Spinal cord (tissue), 10 donors: ENCODE measurements around the gene IP6K1. TPM values are rescaled to one million over a fixed set of nuclear protein-coding genes. Genes with fewer than 3 reads are reported as not detected.
A peak's percentile ranks its signal among the peaks of the same experiment; 100 is the strongest.
"Not testable (repeated sequence)": the region's sequence is repeated elsewhere in the genome, so short reads cannot be mapped to it uniquely, and the experiment has no call there.

ENCODE experiments used
- DNase-seq, 6 donors: peaks; one replicate each; pipeline versions ENCODE4 v3.0.0 to v3.0.0-alpha.2; 2013 to 2015; ENCODE audit warnings: low spot score in 6 of 6, low read depth in 4 of 6
- H3K27ac ChIP-seq: one replicate; pipeline ENCODE4 v1.5.1; 2013; ENCODE audit warnings: low read depth, low read length, control low read depth
- H3K27me3 ChIP-seq: one replicate; pipeline ENCODE4 v1.6.1; 2013; ENCODE audit warnings: low read length; ENCODE audit not compliant: control insufficient read depth, insufficient read depth
- H3K36me3 ChIP-seq: one replicate; pipeline ENCODE4 v1.6.1; 2013; ENCODE audit warnings: low read length; ENCODE audit not compliant: control insufficient read depth, insufficient read depth
- H3K4me1 ChIP-seq: one replicate; pipeline ENCODE4 v1.6.1; 2013; ENCODE audit warnings: low read length; ENCODE audit not compliant: control insufficient read depth, insufficient read depth
- H3K4me3 ChIP-seq: one replicate; pipeline ENCODE4 v1.5.1; 2013; ENCODE audit warnings: low read depth, low read length, control low read depth
- H3K9me3 ChIP-seq: one replicate; pipeline ENCODE4 v1.6.1; 2013; ENCODE audit warnings: low read length; ENCODE audit not compliant: control insufficient read depth, insufficient read depth
- WGBS: methylation state at CpG from one replicate; pipeline ENCODE4 v1.1.5; 2013; ENCODE audit warnings: missing lambda C conversion rate; ENCODE audit not compliant: insufficient coverage; 5-methylcytosine and 5-hydroxymethylcytosine counted together
- long read RNA-seq, 4 donors: transcript quantifications; one replicate each; lab custom pipeline, GENCODE V29; 2026
- polyA plus RNA-seq, 2 donors: library from polyadenylated mRNA; unstranded; fragments of 120-200 nt; gene quantifications; one replicate each; pipeline ENCODE4 v1.2.1, GENCODE V29; 2013; ENCODE audit not compliant: insufficient read length in 2 of 2
- total RNA-seq, 2 donors: library from RNA; depleted of rRNA in 1 of 2; stranded (reverse); fragments of 120-200 nt in 1 of 2; fragments of >200 nt in 1 of 2; gene quantifications; one replicate each; pipeline versions ENCODE4 v1.2.3 to v1.2.4, GENCODE V29; 2013 to 2014
- donor health status: healthy.

IP6K1 gene
- total RNA-seq (10 to 100 TPM; 30.2 to 49.1 TPM), polyA plus RNA-seq (10 to 100 TPM; 55.7 to 65.9 TPM)
- long read RNA-seq, donor 1, full-length matches to known transcripts, result 17 of 17 reads
- long read RNA-seq, donor 1, partial matches to known transcripts, result 0 of 17 reads
- long read RNA-seq, donor 1, other reads (novel, unspliced or antisense), result 0 of 17 reads
- long read RNA-seq, donor 2, full-length matches to known transcripts, result 7 of 7 reads
- long read RNA-seq, donor 2, partial matches to known transcripts, result 0 of 7 reads
- long read RNA-seq, donor 2, other reads (novel, unspliced or antisense), result 0 of 7 reads
- long read RNA-seq, donor 3, full-length matches to known transcripts, result 12 of 12 reads
- long read RNA-seq, donor 3, partial matches to known transcripts, result 0 of 12 reads
- long read RNA-seq, donor 3, other reads (novel, unspliced or antisense), result 0 of 12 reads
- long read RNA-seq, donor 4, full-length matches to known transcripts, result 7 of 7 reads
- long read RNA-seq, donor 4, partial matches to known transcripts, result 0 of 7 reads
- long read RNA-seq, donor 4, other reads (novel, unspliced or antisense), result 0 of 7 reads

GRCh38 chr3:49786357-49787181 lies at the start of gene IP6K1:
TSS of gene IP6K1 (minus strand) at chr3:49786542. CDS start at chr3:49748040, 38,502 bp downstream.
- Histone ChIP-seq H3K27ac (peak within 1 kb of the TSS; percentile 98), H3K4me1 (peaks cover 26% of the 10 kb centered on the region), H3K27me3 (no peaks in the 10 kb centered on the region), H3K36me3 (peaks cover 30% of the 10 kb centered on the region), H3K9me3 (no peaks in the 10 kb centered on the region), H3K4me3 (peak within 1 kb of the TSS; percentile 89)
- WGBS, result 6% methylated on average over 55 of the region's 55 CpGs
- DNase-seq, result peak; percentile 97 to 100 (median 100)

- 86% methylated on average over 1 of the region's 3 CpGs for WGBS
- Histone ChIP-seq H3K4me1 (no peaks in the 10 kb centered on the region), H3K27ac (no peak overlapping the region), H3K9me3 (no peaks in the 10 kb centered on the region), H3K4me3 (no peak overlapping the region), H3K27me3 (no peaks in the 10 kb centered on the region), H3K36me3 (peaks cover 21% of the 10 kb centered on the region)
- DNase-seq, result no peak
Observed at GRCh38 chr3:49831341-49831740, 45.0 kb upstream of the IP6K1 start.

GRCh38 chr3:49826016-49826415 lies 39.7 kb upstream of the IP6K1 start:
- Histone ChIP-seq H3K27ac (peak overlapping the region; percentile 72), H3K36me3 (peaks cover 12% of the 10 kb centered on the region), H3K9me3 (no peaks in the 10 kb centered on the region), H3K4me3 (no peak overlapping the region), H3K4me1 (no peaks in the 10 kb centered on the region), H3K27me3 (no peaks in the 10 kb centered on the region)
- 54% methylated on average over 4 of the region's 6 CpGs for WGBS
- no peak for DNase-seq

- not testable (repeated sequence) for H3K27ac ChIP-seq, H3K4me3 ChIP-seq, H3K27me3 ChIP-seq, H3K4me1 ChIP-seq, H3K9me3 ChIP-seq, DNase-seq, H3K36me3 ChIP-seq
- WGBS, result 60% methylated on average over 1 of the region's 3 CpGs
Observed at GRCh38 chr3:49823131-49823530, 36.8 kb upstream of the IP6K1 start.

GRCh38 chr3:49813497-49814174 lies 27.3 kb upstream of the IP6K1 start, which contains the start of gene UBA7:
TSS of gene UBA7 (minus strand) at chr3:49813953. CDS start at chr3:49813787, 166 bp downstream.
- H3K36me3 ChIP-seq, result peaks cover 16% of the 10 kb centered on the region
- H3K4me3 ChIP-seq, result peak within 1 kb of the TSS; percentile 45
- peaks cover 16% of the 10 kb centered on the region for H3K4me1 ChIP-seq
- peak within 1 kb of the TSS; percentile 74 for H3K27ac ChIP-seq
- no peaks in the 10 kb centered on the region for H3K9me3 ChIP-seq
- peak in 3 of 6 donors; percentile 41 to 81 (median 64) for DNase-seq
- no peaks in the 10 kb centered on the region for H3K27me3 ChIP-seq
- 52% methylated on average over 7 of the region's 9 CpGs for WGBS

GRCh38 chr3:49812916-49813496 lies 26.7 kb upstream of the IP6K1 start:
- H3K4me3 ChIP-seq, result peak overlapping the region; percentile 45
- no peaks in the 10 kb centered on the region for H3K9me3 ChIP-seq
- peaks cover 16% of the 10 kb centered on the region for H3K36me3 ChIP-seq
- H3K27ac ChIP-seq, result peak overlapping the region; percentile 74
- DNase-seq, result no peak
- WGBS, result 72% methylated on average over 7 of the region's 9 CpGs
- H3K27me3 ChIP-seq, result no peaks in the 10 kb centered on the region
- peaks cover 18% of the 10 kb centered on the region for H3K4me1 ChIP-seq

GRCh38 chr3:49807431-49808114 lies 21.2 kb upstream of the IP6K1 start:
- DNase-seq, result no peak
- H3K27ac ChIP-seq, result peak overlapping the region; percentile 89
- H3K4me3 ChIP-seq, result no peak overlapping the region
- 78% methylated on average over 8 of the region's 13 CpGs for WGBS
- H3K4me1 ChIP-seq, result peaks cover 57% of the 10 kb centered on the region
- no peaks in the 10 kb centered on the region for H3K27me3 ChIP-seq
- H3K36me3 ChIP-seq, result peaks cover 30% of the 10 kb centered on the region
- H3K9me3 ChIP-seq, result no peaks in the 10 kb centered on the region

- WGBS, result 92% methylated on average over 1 of the region's 2 CpGs
- Histone ChIP-seq H3K27ac (peak overlapping the region; percentile 89), H3K4me1 (peaks cover 56% of the 10 kb centered on the region), H3K27me3 (no peaks in the 10 kb centered on the region), H3K4me3 (no peak overlapping the region), H3K36me3 (peaks cover 30% of the 10 kb centered on the region), H3K9me3 (no peaks in the 10 kb centered on the region)
- DNase-seq, result no peak
Observed at GRCh38 chr3:49806850-49807249, 20.5 kb upstream of the IP6K1 start.
